ENCODE measurements around the gene PCGF1. TPM values are rescaled to one million over a fixed set of nuclear protein-coding genes. Genes with fewer than 3 reads are reported as not detected.

The PCGF1 gene
- total RNA-seq, 2 donors from 2014 or later = 13.6 to 14.7 TPM

DNA sequence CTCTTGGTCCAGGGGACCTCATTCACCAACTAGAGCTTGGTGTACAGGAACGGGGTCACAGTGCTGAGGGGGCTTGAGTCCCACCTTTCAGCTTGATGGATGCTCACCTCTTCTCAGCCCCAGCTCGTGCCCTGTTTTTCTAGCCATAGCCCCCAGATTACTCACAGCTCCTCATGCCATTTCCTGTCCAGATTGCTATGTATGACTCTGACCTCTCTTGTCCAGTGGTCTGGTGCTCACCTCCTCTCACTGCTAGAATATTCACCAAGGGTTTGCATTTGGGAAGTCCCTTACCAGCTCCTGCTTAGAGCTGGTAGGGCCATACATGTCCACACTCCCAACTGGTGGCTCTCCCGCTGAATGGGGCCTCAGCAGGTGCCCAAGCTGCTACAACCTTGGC, 13.9 kb downstream of the PCGF1 start:
- no peak for DNase-seq (ENCODE audit: low spot score)
- no peaks in the 10 kb centered on the region for H3K9me3 ChIP-seq
- H3K36me3 ChIP-seq = peaks cover 17 to 24% of the 10 kb centered on the region in 2 donors
- H3K4me1 ChIP-seq (replicated peaks) = no peaks in the 10 kb centered on the region
- intact Hi-C loops (cut with DNase I) = no loop called here
- TF ChIP-seq, protein P1, sequence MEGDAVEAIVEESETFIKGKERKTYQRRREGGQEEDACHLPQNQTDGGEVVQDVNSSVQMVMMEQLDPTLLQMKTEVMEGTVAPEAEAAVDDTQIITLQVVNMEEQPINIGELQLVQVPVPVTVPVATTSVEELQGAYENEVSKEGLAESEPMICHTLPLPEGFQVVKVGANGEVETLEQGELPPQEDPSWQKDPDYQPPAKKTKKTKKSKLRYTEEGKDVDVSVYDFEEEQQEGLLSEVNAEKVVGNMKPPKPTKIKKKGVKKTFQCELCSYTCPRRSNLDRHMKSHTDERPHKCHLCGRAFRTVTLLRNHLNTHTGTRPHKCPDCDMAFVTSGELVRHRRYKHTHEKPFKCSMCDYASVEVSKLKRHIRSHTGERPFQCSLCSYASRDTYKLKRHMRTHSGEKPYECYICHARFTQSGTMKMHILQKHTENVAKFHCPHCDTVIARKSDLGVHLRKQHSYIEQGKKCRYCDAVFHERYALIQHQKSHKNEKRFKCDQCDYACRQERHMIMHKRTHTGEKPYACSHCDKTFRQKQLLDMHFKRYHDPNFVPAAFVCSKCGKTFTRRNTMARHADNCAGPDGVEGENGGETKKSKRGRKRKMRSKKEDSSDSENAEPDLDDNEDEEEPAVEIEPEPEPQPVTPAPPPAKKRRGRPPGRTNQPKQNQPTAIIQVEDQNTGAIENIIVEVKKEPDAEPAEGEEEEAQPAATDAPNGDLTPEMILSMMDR (IDR thresholded peaks at IDR 0.05) = no peak
- TF ChIP-seq POLR2A (IDR thresholded peaks at IDR 0.05) = no peak
- TF ChIP-seq POLR2AphosphoS5 (IDR thresholded peaks at IDR 0.05) = no peak
- WGBS = 92% methylated on average over 3 of the region's 3 CpGs
- no peak overlapping the region for H3K27ac ChIP-seq
- peaks cover 5% of the 10 kb centered on the region for H3K27me3 ChIP-seq (replicated peaks; ENCODE audit: insufficient read depth)
- H3K4me3 ChIP-seq = no peak overlapping the region

DNA sequence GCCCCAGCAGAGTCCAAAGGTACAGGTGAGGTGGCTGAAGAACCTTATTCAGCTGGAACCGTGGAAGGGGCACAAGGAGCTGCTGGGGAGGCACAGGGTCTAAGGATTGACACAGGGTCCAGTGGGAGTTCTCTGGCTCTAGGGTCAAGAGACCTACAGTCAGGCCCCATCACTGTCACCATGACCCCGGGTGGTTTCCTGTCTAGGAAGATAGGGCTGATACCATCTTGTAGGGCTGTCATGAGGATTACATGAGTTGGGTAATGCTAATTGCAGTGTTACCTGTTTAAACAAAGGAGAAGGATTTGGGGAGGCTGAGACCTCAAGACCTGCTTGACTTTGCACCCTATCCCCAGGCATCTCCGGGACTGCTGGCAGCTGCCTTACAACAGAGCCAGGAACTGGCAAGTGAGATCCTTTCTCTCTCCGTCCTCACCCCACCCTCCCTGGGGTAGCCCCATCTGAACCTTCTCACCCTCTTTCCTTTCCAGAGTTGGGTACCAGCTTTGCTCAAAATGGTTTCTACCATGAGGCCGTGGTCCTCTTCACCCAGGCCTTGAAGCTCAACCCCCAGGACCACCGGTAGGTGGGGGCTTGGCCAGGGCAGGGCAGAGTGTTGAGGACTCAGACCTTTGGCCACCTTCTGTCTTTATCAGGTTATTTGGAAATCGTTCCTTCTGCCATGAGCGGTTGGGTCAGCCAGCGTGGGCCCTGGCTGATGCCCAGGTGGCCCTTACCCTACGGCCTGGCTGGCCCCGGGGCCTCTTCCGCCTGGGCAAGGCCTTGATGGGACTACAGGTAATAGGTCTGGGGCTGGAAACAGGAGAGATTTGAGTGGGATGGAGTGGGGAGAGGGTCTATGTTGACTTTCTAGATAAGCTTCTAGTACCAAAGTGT, 15.6 kb downstream of the PCGF1 start:
- intact Hi-C loops (cut with DNase I) = no loop called here
- Histone ChIP-seq H3K9me3 (no peaks in the 10 kb centered on the region), H3K27me3 (replicated peaks; ENCODE audit: insufficient read depth) (no peaks in the 10 kb centered on the region), H3K4me1 (replicated peaks) (no peaks in the 10 kb centered on the region), H3K4me3 (no peak overlapping the region), H3K27ac (no peak overlapping the region), H3K36me3 (peaks cover 17 to 24% of the 10 kb centered on the region in 2 donors)
- no peak for DNase-seq (ENCODE audit: low spot score)
- WGBS = 92% methylated on average over 12 of the region's 12 CpGs
- TF ChIP-seq POLR2A (IDR thresholded peaks at IDR 0.05) (no peak), POLR2AphosphoS5 (IDR thresholded peaks at IDR 0.05) (no peak)
- TF ChIP-seq, protein P1 (IDR thresholded peaks at IDR 0.05) = no peak

DNA sequence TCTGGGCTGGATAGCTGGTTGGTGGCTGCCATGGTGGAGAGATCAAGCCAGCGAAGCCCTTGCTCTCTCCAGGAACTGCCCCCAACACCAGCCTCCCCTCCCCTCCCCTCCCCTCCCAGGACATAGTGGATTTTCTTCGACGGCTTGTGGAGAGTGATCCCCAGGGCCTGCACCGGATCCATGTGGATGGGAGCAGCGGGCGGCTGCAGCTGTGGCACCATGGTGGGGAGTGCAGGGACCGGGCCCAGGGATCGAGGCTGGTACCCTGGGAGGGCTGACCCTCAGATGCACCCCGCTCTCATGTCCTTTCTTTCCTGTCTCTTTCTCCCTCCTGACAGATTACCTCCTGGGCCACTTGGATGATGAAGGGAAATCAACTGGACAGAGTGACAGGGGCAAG, 17.6 kb downstream of the PCGF1 start:
- intact Hi-C loops (cut with DNase I) = no loop called here
- Histone ChIP-seq H3K27ac (no peak overlapping the region), H3K36me3 (peaks cover 17 to 24% of the 10 kb centered on the region in 2 donors), H3K27me3 (replicated peaks; ENCODE audit: insufficient read depth) (no peaks in the 10 kb centered on the region), H3K4me1 (replicated peaks) (no peaks in the 10 kb centered on the region), H3K4me3 (no peak overlapping the region), H3K9me3 (no peaks in the 10 kb centered on the region)
- 92% methylated on average over 9 of the region's 9 CpGs for WGBS
- DNase-seq (ENCODE audit: low spot score) = no peak
- TF ChIP-seq POLR2AphosphoS5 (IDR thresholded peaks at IDR 0.05) = no peak
- TF ChIP-seq, protein P1 (IDR thresholded peaks at IDR 0.05) = no peak
- no peak for TF ChIP-seq POLR2A (IDR thresholded peaks at IDR 0.05)

GRCh38 chr2:74488643-74489481, 18.6 kb downstream of the PCGF1 start:
- no peak overlapping the region for H3K4me3 ChIP-seq
- no peaks in the 10 kb centered on the region for H3K4me1 ChIP-seq (replicated peaks)
- no peaks in the 10 kb centered on the region for H3K27me3 ChIP-seq (replicated peaks; ENCODE audit: insufficient read depth)
- H3K27ac ChIP-seq = no peak overlapping the region
- WGBS = 92% methylated on average over 9 of the region's 9 CpGs
- intact Hi-C loops (cut with DNase I) = no loop called here
- H3K9me3 ChIP-seq = no peaks in the 10 kb centered on the region
- no peak for DNase-seq (ENCODE audit: low spot score)
- H3K36me3 ChIP-seq = peaks cover 17 to 24% of the 10 kb centered on the region in 2 donors
- TF ChIP-seq, protein P1 (IDR thresholded peaks at IDR 0.05) = no peak
- TF ChIP-seq POLR2AphosphoS5 (IDR thresholded peaks at IDR 0.05) (no peak), POLR2A (IDR thresholded peaks at IDR 0.05) (no peak)
